VCaP (cell line): Measurements from ENCODE around the gene TRMT1.

Experiments used
- H3K27ac ChIP-seq: fragments of 450-650 bp; 2 replicates; pipeline ENCODE4 v1.5.1; 2017
- TF ChIP-seq, protein P1 (sequence below): fragments of 450-650 bp; conservative IDR thresholded peaks from 2 replicates; pipeline ENCODE4 v1.5.1; 2017; ENCODE audit warnings: mild to moderate bottlenecking, moderate library complexity

The TRMT1 gene

DNA sequence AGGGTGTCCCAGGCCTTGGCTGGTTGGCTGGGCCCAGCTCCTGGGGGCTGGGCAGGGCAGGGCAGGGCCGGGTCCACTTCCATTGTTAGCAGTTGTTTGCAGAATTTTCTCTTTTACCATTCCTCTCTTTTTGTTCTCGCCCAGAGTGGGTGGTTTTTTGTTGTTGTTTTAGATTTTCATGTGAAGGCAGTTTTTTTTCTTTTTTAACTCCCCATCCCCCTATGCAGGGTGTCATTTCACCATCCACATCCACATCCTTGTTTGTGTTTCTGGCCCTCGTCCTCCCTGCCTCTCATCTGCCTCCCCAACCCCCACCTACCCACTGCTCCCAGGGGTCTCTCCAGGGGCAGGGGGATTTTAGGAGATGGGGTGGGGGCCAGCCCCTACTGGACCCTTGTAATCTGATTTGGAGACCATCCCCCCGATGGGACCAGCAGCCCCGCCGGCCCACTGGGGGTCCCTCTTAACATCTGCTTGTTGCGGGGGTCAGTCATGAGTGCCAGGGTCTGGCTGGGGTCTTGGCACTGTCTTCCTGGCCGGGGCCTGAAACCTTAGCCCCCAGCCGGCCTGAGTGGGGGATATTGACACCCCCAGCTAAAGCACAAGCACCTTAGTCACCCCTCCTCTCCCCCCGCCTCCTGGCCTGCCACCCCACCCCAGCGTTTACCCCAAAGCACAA, 23.2 kb upstream of the TRMT1 start:
- no peak overlapping the region for H3K27ac ChIP-seq
- TF ChIP-seq, protein P1, sequence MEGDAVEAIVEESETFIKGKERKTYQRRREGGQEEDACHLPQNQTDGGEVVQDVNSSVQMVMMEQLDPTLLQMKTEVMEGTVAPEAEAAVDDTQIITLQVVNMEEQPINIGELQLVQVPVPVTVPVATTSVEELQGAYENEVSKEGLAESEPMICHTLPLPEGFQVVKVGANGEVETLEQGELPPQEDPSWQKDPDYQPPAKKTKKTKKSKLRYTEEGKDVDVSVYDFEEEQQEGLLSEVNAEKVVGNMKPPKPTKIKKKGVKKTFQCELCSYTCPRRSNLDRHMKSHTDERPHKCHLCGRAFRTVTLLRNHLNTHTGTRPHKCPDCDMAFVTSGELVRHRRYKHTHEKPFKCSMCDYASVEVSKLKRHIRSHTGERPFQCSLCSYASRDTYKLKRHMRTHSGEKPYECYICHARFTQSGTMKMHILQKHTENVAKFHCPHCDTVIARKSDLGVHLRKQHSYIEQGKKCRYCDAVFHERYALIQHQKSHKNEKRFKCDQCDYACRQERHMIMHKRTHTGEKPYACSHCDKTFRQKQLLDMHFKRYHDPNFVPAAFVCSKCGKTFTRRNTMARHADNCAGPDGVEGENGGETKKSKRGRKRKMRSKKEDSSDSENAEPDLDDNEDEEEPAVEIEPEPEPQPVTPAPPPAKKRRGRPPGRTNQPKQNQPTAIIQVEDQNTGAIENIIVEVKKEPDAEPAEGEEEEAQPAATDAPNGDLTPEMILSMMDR = no peak

DNA sequence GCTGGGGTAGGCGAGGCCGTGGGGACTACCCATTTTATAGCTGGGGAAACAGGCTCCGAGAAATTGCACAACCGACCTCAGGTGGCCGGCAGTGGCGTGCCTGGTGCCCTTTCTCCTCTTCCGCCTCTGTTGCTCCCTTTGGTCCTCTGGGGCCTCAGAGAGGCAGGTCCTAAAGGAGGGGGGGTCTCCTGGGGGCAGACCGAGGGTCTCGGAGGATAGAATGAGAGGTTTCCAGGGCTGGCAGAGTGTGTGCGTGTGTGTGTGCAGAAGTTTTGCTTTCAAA, 22.3 kb upstream of the TRMT1 start:
- no peak overlapping the region for H3K27ac ChIP-seq
- TF ChIP-seq, protein P1 = no peak

DNA sequence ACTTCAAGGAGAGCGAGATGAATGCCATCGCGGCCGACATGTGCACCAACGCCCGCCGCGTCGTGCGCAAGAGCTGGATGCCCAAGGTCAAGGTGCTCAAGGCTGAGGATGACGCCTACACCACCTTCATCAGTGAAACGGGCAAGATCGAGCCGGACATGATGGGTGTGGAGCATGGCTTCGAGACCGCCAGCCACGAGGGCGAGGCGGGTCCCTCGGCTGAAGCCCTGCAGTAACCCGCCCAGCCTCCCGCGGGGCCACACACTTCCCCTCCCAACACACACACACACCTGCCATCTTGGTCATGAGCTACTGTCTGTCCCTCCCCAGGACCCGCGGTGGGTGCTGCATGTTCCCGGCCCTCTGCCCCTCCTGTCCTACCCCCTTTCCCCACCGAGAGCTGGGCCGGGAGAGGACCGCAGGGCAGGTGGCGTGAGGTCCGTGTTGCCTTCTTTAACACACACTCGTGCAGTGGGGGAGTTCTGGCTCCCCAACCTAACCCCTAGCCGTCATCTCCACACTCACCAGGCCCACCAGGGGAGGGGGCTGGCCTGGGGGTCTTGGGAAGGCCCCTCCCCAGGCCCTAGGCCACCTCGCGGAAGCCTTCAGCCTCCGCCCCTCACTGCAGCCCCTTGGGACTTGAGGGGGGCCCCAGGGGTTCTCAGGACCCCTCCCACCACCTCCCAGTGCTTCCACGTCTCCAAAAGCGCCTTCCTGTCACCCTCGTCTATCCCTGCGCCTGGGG, 21.8 kb upstream of the TRMT1 start:
- TF ChIP-seq, protein P1 = no peak
- no peak overlapping the region for H3K27ac ChIP-seq

DNA sequence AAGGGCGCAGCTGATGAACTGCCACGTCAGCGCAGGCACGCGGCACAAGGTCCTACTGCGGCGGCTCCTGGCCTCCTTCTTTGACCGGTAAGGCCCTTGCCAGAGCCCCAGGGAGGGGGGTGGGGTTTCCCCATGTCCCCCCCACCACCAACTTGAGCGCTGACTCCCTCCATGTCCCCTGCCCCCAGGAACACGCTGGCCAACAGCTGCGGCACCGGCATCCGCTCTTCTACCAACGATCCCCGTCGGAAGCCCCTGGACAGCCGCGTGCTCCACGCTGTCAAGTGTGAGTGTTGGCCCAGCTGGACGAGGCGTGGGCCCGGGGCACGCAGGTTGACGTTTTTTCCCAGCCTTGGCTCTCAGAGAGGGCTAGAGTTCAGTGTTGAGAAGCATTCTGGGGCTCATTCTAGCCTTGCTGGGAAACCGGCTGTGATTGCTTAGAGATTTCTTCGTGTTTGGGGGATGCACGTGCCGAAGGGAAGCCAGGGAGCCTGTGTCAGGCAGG, 20.8 kb upstream of the TRMT1 start:
- no peak overlapping the region for H3K27ac ChIP-seq
- TF ChIP-seq, protein P1 = no peak

DNA sequence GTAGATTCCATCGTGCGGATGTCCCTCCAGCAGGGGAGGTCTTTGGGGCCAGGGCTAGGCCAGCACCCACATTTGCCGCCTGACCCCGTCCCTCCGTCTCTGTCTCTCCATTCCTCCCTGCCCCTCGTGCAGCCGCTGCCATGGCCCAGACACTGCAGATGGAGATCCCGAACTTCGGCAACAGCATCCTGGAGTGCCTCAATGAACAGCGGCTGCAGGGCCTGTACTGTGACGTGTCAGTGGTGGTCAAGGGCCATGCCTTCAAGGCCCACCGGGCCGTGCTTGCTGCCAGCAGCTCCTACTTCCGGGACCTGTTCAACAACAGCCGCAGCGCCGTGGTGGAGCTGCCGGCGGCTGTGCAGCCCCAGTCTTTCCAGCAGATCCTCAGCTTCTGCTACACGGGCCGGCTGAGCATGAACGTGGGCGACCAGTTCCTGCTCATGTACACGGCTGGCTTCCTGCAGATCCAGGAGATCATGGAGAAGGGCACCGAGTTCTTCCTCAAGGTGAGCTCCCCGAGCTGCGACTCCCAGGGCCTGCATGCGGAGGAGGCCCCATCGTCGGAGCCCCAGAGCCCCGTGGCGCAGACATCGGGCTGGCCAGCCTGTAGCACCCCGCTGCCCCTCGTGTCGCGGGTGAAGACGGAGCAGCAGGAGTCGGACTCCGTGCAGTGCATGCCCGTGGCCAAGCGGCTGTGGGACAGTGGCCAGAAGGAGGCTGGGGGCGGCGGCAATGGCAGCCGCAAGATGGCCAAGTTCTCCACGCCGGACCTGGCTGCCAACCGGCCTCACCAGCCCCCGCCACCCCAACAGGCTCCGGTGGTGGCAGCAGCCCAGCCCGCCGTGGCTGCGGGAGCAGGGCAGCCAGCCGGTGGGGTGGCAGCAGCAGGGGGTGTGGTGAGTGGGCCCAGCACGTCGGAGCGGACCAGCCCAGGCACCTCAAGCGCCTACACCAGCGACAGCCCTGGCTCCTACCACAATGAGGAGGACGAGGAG, 18.8 kb upstream of the TRMT1 start:
- TF ChIP-seq, protein P1 = no peak
- no peak overlapping the region for H3K27ac ChIP-seq

DNA sequence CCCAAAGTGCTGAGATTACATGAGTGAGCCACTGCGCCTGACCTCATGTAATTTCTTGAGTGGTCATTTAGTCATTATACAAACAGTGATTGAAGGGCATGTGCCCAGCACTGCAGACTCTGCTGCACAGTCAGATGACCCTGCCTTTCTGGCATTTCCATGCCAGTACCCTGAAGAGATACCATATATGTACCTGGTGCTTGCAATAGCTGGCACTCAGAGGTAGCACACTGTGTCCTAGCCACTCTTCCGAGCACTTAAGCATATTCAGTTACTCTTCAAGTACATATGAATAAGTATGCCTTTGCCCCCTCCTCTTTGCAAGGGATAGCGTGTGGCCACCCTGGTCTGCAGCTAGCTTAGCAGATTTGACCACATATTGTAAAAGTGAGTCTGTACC, 18.1 kb upstream of the TRMT1 start:
- TF ChIP-seq, protein P1 = no peak
- H3K27ac ChIP-seq = no peak overlapping the region
